HG02885 (cell line): ENCODE measurements around the gene LRCH4.

Experiments used
- ATAC-seq: cut with Tn5 transposase; IDR thresholded peaks from one replicate; pipeline ENCODE4 v1.9.1; 2021; ENCODE audit warnings: mild to moderate bottlenecking; ENCODE audit not compliant: unreplicated experiment, poor library complexity

The LRCH4 gene

GRCh38 chr7:100607111-100607510 lies 21.2 kb upstream of the LRCH4 start:
- ATAC-seq = no peak

GRCh38 chr7:100606313-100606712 lies 20.4 kb upstream of the LRCH4 start:
- no peak for ATAC-seq

- no peak for ATAC-seq
Observed at GRCh38 chr7:100604976-100605911, 19.3 kb upstream of the LRCH4 start.

GRCh38 chr7:100604028-100604975 lies 18.4 kb upstream of the LRCH4 start:
- ATAC-seq = peak; percentile 58

GRCh38 chr7:100603726-100604027 lies 17.7 kb upstream of the LRCH4 start:
- ATAC-seq = no peak

- no peak for ATAC-seq
Observed at GRCh38 chr7:100602889-100603725, 17.2 kb upstream of the LRCH4 start.

GRCh38 chr7:100600730-100601038 lies 14.8 kb upstream of the LRCH4 start:
- no peak for ATAC-seq

- ATAC-seq = no peak
Observed at GRCh38 chr7:100599911-100600729, 14.2 kb upstream of the LRCH4 start.

GRCh38 chr7:100598425-100598824 lies 12.5 kb upstream of the LRCH4 start:
- no peak for ATAC-seq

- ATAC-seq = no peak
Observed at GRCh38 chr7:100595188-100595587, 9.3 kb upstream of the LRCH4 start.

GRCh38 chr7:100591596-100591995 lies 5.7 kb upstream of the LRCH4 start:
- no peak for ATAC-seq

- ATAC-seq = no peak
Observed at GRCh38 chr7:100590077-100590737, 4.3 kb upstream of the LRCH4 start.

- no peak for ATAC-seq
Observed at GRCh38 chr7:100589341-100589947, 3.5 kb upstream of the LRCH4 start.

GRCh38 chr7:100588438-100588837 lies 2.5 kb upstream of the LRCH4 start:
- ATAC-seq = no peak

- ATAC-seq = peak; percentile 86
Observed at GRCh38 chr7:100586266-100587025, 517 bp upstream of the LRCH4 start, which contains the start of gene FBXO24. Gene FBXO24, plus strand, starts transcription at chr7:100586328. Its CDS starts 298 bp downstream, at chr7:100586626.

GRCh38 chr7:100584683-100585510 lies 1.0 kb downstream of the LRCH4 start:
- no peak for ATAC-seq

- no peak for ATAC-seq
Observed at GRCh38 chr7:100584054-100584682, 1.8 kb downstream of the LRCH4 start.
